ENCODE data around the gene PRPF19. TPM values are rescaled to one million over a fixed set of nuclear protein-coding genes. Genes with fewer than 3 reads are reported as not detected.

PRPF19 gene
- total and polyA plus RNA-seq, 2 donors (not counting 1 experiment from before 2014, with no cell fraction given) = 32.6 to 37.7 TPM

GRCh38 chr11:60844870-60845221 is 61.5 kb downstream of the PRPF19 start:
- Histone ChIP-seq H3K9me3 (ENCODE audit: control insufficient read depth, insufficient read depth, low read depth, low read length) (no peaks in the 10 kb centered on the region), H3K27ac (ENCODE audit: insufficient read depth, low read length) (no peak overlapping the region), H2AFZ (ENCODE audit: low read length) (no peak overlapping the region), H3K9ac (ENCODE audit: insufficient read depth, low read length) (no peak overlapping the region), H3K27me3 (ENCODE audit: control insufficient read depth, insufficient read depth, low read length) (no peaks in the 10 kb centered on the region), H3K79me2 (ENCODE audit: control insufficient read depth, insufficient read depth, low read length) (peaks cover 40% of the 10 kb centered on the region), H3K4me2 (ENCODE audit: extremely low read depth, insufficient read depth, low read length) (peak overlapping the region; percentile 87), H3K4me3 (replicated peaks in 1 of 4; ENCODE audit: control extremely low read depth in 1 of 4, insufficient read depth in 1 of 4, low read depth in 3 of 4, low read length in 4 of 4) (peak overlapping the region in 3 of 4 experiments; percentile 30 to 96 (median 72)), H4K20me1 (ENCODE audit: control insufficient read depth, extremely low read depth, insufficient read depth, low read length) (no peaks in the 10 kb centered on the region), H3K4me1 (ENCODE audit: control insufficient read depth, extremely low read depth, insufficient read depth, low read length) (peaks cover 18% of the 10 kb centered on the region), H3K36me3 (ENCODE audit: control insufficient read depth, insufficient read depth, low read length) (peaks cover 6% of the 10 kb centered on the region)
- no peak for TF ChIP-seq CTCF (conservative IDR thresholded peaks at IDR 0.05 in 1 of 2, IDR thresholded peaks at IDR 0.05 in 1 of 2; ENCODE audit: low read depth in 1 of 2, low read length in 2 of 2)
- TF ChIP-seq EZH2 (IDR thresholded peaks at IDR 0.05; ENCODE audit: low read length, missing control alignments) = no peak
- no peak for DNase-seq (ENCODE audit: low read depth in 2 of 2)

- H3K4me2 ChIP-seq (ENCODE audit: extremely low read depth, insufficient read depth, low read length) = peak overlapping the region; percentile 87
- H3K9me3 ChIP-seq (ENCODE audit: control insufficient read depth, insufficient read depth, low read depth, low read length) = no peaks in the 10 kb centered on the region
- peaks cover 6% of the 10 kb centered on the region for H3K36me3 ChIP-seq (ENCODE audit: control insufficient read depth, insufficient read depth, low read length)
- no peaks in the 10 kb centered on the region for H3K27me3 ChIP-seq (ENCODE audit: control insufficient read depth, insufficient read depth, low read length)
- peak; percentile 40 to 42 for DNase-seq (ENCODE audit: low read depth in 2 of 2)
- TF ChIP-seq CTCF (conservative IDR thresholded peaks at IDR 0.05 in 1 of 2, IDR thresholded peaks at IDR 0.05 in 1 of 2; ENCODE audit: low read depth in 1 of 2, low read length in 2 of 2) = no peak
- no peak for TF ChIP-seq EZH2 (IDR thresholded peaks at IDR 0.05; ENCODE audit: low read length, missing control alignments)
- no peak overlapping the region for H3K27ac ChIP-seq (ENCODE audit: insufficient read depth, low read length)
- peak overlapping the region; percentile 72 to 96 (median 82) for H3K4me3 ChIP-seq (replicated peaks in 1 of 4; ENCODE audit: control extremely low read depth in 1 of 4, insufficient read depth in 1 of 4, low read depth in 3 of 4, low read length in 4 of 4)
- peak overlapping the region; percentile 5 for H3K9ac ChIP-seq (ENCODE audit: insufficient read depth, low read length)
- H4K20me1 ChIP-seq (ENCODE audit: control insufficient read depth, extremely low read depth, insufficient read depth, low read length) = no peaks in the 10 kb centered on the region
- H3K79me2 ChIP-seq (ENCODE audit: control insufficient read depth, insufficient read depth, low read length) = peaks cover 40% of the 10 kb centered on the region
- peaks cover 18% of the 10 kb centered on the region for H3K4me1 ChIP-seq (ENCODE audit: control insufficient read depth, extremely low read depth, insufficient read depth, low read length)
- no peak overlapping the region for H2AFZ ChIP-seq (ENCODE audit: low read length)
Measured at GRCh38 chr11:60844045-60844869, 62.1 kb downstream of the PRPF19 start.

GRCh38 chr11:60842668-60843600 is 63.5 kb downstream of the PRPF19 start:
- peaks cover 40% of the 10 kb centered on the region for H3K79me2 ChIP-seq (ENCODE audit: control insufficient read depth, insufficient read depth, low read length)
- no peaks in the 10 kb centered on the region for H3K9me3 ChIP-seq (ENCODE audit: control insufficient read depth, insufficient read depth, low read depth, low read length)
- no peaks in the 10 kb centered on the region for H3K27me3 ChIP-seq (ENCODE audit: control insufficient read depth, insufficient read depth, low read length)
- no peak for TF ChIP-seq EZH2 (IDR thresholded peaks at IDR 0.05; ENCODE audit: low read length, missing control alignments)
- TF ChIP-seq CTCF (conservative IDR thresholded peaks at IDR 0.05 in 1 of 2, IDR thresholded peaks at IDR 0.05 in 1 of 2; ENCODE audit: low read depth in 1 of 2, low read length in 2 of 2) = no peak
- peak overlapping the region; percentile 83 for H3K27ac ChIP-seq (ENCODE audit: insufficient read depth, low read length)
- peak overlapping the region; percentile 72 to 96 (median 82) for H3K4me3 ChIP-seq (replicated peaks in 1 of 4; ENCODE audit: control extremely low read depth in 1 of 4, insufficient read depth in 1 of 4, low read depth in 3 of 4, low read length in 4 of 4)
- H4K20me1 ChIP-seq (ENCODE audit: control insufficient read depth, extremely low read depth, insufficient read depth, low read length) = no peaks in the 10 kb centered on the region
- no peak for DNase-seq (ENCODE audit: low read depth in 2 of 2)
- H2AFZ ChIP-seq (ENCODE audit: low read length) = no peak overlapping the region
- H3K9ac ChIP-seq (ENCODE audit: insufficient read depth, low read length) = peak overlapping the region; percentile 83
- H3K4me1 ChIP-seq (ENCODE audit: control insufficient read depth, extremely low read depth, insufficient read depth, low read length) = peaks cover 18% of the 10 kb centered on the region
- H3K4me2 ChIP-seq (ENCODE audit: extremely low read depth, insufficient read depth, low read length) = peak overlapping the region; percentile 87
- no peaks in the 10 kb centered on the region for H3K36me3 ChIP-seq (ENCODE audit: control insufficient read depth, insufficient read depth, low read length)

Data from fibroblast of lung (primary cell).